HCT116 (cell line): ENCODE data around the gene PRPF4.

Source experiments
- EZH2 ChIP-seq: fragments of 200-600 bp; sonication (generic); IDR thresholded peaks from 2 replicates; pipeline ENCODE4 v1.6.1; 2017; ENCODE audit warnings: antibody characterized with exemption, mixed run types
- SRF ChIP-seq: IDR thresholded peaks from 2 replicates; pipeline ENCODE4 v1.6.1; 2012; ENCODE audit warnings: low read depth
- TF ChIP-seq, protein P1 (sequence below), 3 experiments: fragments of 200-600 bp in 1 of 3; sonication (generic) in 1 of 3; IDR thresholded peaks in 2 of 3; conservative IDR thresholded peaks in 1 of 3; 2 replicates each; pipeline ENCODE4 v1.5.1; 2012 to 2017; ENCODE audit warnings: low read depth in 2 of 3, low read length in 2 of 3, antibody characterized with exemption in 1 of 3, borderline replicate concordance in 1 of 3, control low read depth in 1 of 3, mild to moderate bottlenecking in 1 of 3, mixed read lengths in 1 of 3, mixed run types in 1 of 3, moderate library complexity in 1 of 3; ENCODE audit not compliant: insufficient read depth in 1 of 3
- TF ChIP-seq, protein P2 (sequence below): IDR thresholded peaks from 2 replicates; pipeline ENCODE4 v1.6.1; 2012
- TF ChIP-seq, protein P3 (sequence below): IDR thresholded peaks from 2 replicates; pipeline ENCODE4 v1.6.1; 2012

DNA sequence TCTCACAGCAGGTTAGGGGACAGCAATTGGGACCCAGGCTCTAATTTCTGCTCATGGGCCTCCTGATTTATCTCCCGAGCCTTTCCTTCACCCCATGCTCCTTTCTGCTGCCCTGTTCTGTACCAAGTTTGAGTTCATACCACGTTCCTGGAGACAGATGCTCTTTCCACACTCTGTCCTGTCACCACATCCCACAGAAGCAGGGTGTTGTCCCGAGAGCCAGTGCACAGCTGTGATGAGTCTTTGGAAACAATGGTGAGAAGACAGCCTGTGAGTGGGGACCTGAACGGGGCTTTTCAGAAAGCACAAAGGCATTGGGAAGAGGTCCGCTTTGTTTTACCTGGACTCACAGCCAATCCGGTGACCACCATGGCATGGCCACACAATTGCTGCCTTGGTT lies 47.2 kb downstream of the PRPF4 start:
- TF ChIP-seq EZH2 (no peak), SRF (no peak)
- TF ChIP-seq, protein P1, sequence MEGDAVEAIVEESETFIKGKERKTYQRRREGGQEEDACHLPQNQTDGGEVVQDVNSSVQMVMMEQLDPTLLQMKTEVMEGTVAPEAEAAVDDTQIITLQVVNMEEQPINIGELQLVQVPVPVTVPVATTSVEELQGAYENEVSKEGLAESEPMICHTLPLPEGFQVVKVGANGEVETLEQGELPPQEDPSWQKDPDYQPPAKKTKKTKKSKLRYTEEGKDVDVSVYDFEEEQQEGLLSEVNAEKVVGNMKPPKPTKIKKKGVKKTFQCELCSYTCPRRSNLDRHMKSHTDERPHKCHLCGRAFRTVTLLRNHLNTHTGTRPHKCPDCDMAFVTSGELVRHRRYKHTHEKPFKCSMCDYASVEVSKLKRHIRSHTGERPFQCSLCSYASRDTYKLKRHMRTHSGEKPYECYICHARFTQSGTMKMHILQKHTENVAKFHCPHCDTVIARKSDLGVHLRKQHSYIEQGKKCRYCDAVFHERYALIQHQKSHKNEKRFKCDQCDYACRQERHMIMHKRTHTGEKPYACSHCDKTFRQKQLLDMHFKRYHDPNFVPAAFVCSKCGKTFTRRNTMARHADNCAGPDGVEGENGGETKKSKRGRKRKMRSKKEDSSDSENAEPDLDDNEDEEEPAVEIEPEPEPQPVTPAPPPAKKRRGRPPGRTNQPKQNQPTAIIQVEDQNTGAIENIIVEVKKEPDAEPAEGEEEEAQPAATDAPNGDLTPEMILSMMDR (IDR thresholded peaks at IDR 0.05 in 2 of 3, conservative IDR thresholded peaks at IDR 0.05 in 1 of 3; ENCODE audit: borderline replicate concordance in 1 of 3, insufficient read depth in 1 of 3, low read depth in 2 of 3, low read length in 2 of 3) = no peak
- TF ChIP-seq, protein P2, sequence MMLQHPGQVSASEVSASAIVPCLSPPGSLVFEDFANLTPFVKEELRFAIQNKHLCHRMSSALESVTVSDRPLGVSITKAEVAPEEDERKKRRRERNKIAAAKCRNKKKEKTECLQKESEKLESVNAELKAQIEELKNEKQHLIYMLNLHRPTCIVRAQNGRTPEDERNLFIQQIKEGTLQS = no peak
- TF ChIP-seq, protein P3, sequence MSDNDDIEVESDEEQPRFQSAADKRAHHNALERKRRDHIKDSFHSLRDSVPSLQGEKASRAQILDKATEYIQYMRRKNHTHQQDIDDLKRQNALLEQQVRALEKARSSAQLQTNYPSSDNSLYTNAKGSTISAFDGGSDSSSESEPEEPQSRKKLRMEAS = no peak
